HEK293T (cell line): ENCODE measurements around the gene ATG2A.

ENCODE experiments used
- CTCF ChIA-PET: fragments of 350-600 bp; formaldehyde crosslinking; extraction: SDS; loops from one replicate; lab custom pipeline; 2021; ENCODE audit warnings: antibody characterized with exemption, inconsistent platforms; lab: Yijun Ruan, JAX
- POLR2A ChIA-PET: fragments of 350-600 bp; formaldehyde crosslinking; extraction: SDS; loops from one replicate; lab custom pipeline; 2020; ENCODE audit warnings: antibody characterized with exemption, inconsistent platforms; lab: Yijun Ruan, JAX
- DNase-seq: peaks from one replicate; pipeline ENCODE4 v3.0.0; 2012; ENCODE audit warnings: mixed read lengths; ENCODE audit errors: extremely low spot score
- ARNT ChIP-seq: fragments of 450-650 bp; IDR thresholded peaks from 2 replicates; pipeline ENCODE4 v1.6.1; 2017; ENCODE audit warnings: mild to moderate bottlenecking
- BHLHE40 ChIP-seq: fragments of 450-650 bp; IDR thresholded peaks from 2 replicates; pipeline ENCODE4 v1.6.1; 2016; ENCODE audit warnings: mild to moderate bottlenecking, moderate library complexity, borderline replicate concordance
- CTBP1 ChIP-seq: fragments of 450-650 bp; IDR thresholded peaks from 2 replicates; pipeline ENCODE4 v1.6.1; 2016; ENCODE audit warnings: borderline replicate concordance
- ELF4 ChIP-seq: fragments of 450-650 bp; IDR thresholded peaks from 2 replicates; pipeline ENCODE4 v1.6.1; 2017; ENCODE audit warnings: antibody characterized with exemption
- FOXA1 ChIP-seq: fragments of 450-650 bp; IDR thresholded peaks from 2 replicates; pipeline ENCODE4 v1.6.1; 2016; ENCODE audit warnings: mild to moderate bottlenecking
- FOXK2 ChIP-seq: fragments of 450-650 bp; IDR thresholded peaks from 2 replicates; pipeline ENCODE4 v1.6.1; 2016; ENCODE audit warnings: mild to moderate bottlenecking
- FOXM1 ChIP-seq: fragments of 450-650 bp; IDR thresholded peaks from 2 replicates; pipeline ENCODE4 v1.6.1; 2017; ENCODE audit warnings: mild to moderate bottlenecking, borderline replicate concordance
- HDGF ChIP-seq: fragments of 450-650 bp; IDR thresholded peaks from 2 replicates; pipeline ENCODE4 v1.6.1; 2017; ENCODE audit warnings: antibody characterized with exemption, borderline replicate concordance
- L3MBTL2 ChIP-seq: fragments of 450-650 bp; conservative IDR thresholded peaks from 2 replicates; pipeline ENCODE4 v1.6.1; 2016; ENCODE audit warnings: mild to moderate bottlenecking
- LEF1 ChIP-seq: fragments of 450-650 bp; IDR thresholded peaks from 2 replicates; pipeline ENCODE4 v1.6.1; 2017; ENCODE audit warnings: mild to moderate bottlenecking, borderline replicate concordance
- NFRKB ChIP-seq: fragments of 450-650 bp; IDR thresholded peaks from 2 replicates; pipeline ENCODE4 v1.6.1; 2016; ENCODE audit warnings: mild to moderate bottlenecking, moderate library complexity
- SP1 ChIP-seq: fragments of 450-650 bp; IDR thresholded peaks from 2 replicates; pipeline ENCODE4 v1.6.1; 2017
- SUZ12 ChIP-seq: fragments of 450-650 bp; IDR thresholded peaks from 2 replicates; pipeline ENCODE4 v1.6.1; 2016; ENCODE audit warnings: mild to moderate bottlenecking
- TARDBP ChIP-seq: fragments of 450-650 bp; IDR thresholded peaks from 2 replicates; pipeline ENCODE4 v1.6.1; 2016
- TF ChIP-seq, protein P1 (sequence below): fragments of 450-650 bp; IDR thresholded peaks from 2 replicates; pipeline ENCODE4 v1.6.1; 2016

ATG2A gene

DNA sequence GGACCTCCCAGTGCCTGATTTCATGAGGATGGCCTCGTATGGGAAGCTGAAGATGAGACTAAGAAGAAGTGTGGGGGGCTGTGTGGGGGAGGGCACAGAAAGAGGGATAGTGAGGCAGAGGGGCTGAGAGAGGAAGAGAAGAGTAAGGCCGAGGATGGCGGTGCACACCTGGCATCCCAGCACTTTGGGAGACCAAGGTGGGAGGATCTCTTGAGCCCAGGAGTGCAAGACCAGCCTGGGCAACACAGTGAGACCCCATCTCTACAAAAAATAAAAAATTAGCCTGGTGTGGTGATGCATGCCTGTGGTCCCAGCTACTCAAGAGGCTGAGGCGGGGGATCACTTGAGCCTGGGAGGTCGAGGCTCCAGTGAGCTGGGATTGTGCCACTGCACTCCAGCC lies 25.1 kb downstream of the ATG2A start:
- CTCF ChIA-PET = interaction anchor here (1.2 kb wide), 1 partner anchor 44 kb away, joined by 5 read pairs; no protein-coding TSS in a partner anchor
- no peak for DNase-seq
- TF ChIP-seq SP1 (no peak), ELF4 (no peak), LEF1 (no peak), FOXA1 (no peak)
- TF ChIP-seq, protein P1, sequence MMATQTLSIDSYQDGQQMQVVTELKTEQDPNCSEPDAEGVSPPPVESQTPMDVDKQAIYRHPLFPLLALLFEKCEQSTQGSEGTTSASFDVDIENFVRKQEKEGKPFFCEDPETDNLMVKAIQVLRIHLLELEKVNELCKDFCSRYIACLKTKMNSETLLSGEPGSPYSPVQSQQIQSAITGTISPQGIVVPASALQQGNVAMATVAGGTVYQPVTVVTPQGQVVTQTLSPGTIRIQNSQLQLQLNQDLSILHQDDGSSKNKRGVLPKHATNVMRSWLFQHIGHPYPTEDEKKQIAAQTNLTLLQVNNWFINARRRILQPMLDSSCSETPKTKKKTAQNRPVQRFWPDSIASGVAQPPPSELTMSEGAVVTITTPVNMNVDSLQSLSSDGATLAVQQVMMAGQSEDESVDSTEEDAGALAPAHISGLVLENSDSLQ = no peak
- POLR2A ChIA-PET = no interaction called here

DNA sequence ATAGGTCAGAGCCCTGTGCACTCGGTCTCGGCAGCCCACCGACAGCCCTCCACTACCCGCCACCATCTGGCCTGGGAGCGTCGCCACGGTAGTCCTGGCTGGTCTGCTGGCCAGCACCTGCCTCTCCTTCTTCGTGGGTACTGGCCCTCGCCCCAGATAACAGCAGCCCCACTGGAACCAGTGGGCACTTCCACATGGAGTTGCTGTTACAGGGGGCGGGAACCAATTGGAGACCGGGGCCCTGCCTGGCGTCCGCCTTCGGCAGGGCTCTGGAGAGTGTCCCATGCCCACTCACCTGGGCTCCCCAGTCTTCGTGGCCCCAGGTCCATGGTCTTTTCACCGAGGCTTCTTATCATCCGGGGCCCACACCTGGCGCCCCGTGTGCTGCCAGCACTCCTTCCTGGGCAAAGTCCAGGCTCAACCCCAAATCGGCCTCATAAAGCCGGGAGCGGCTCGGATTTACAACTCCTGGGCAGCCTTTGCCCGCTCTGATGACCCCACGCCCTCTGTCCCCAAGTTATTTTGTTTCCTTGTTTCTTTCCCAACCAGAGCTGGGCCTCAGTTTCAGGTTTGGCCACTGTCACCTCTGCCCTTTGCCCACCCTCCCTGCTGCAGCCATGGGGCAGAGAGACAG lies 25.7 kb downstream of the ATG2A start:
- ChIA-PET CTCF (interaction anchor here (0.7 to 1.2 kb wide), 3 partner anchors 10 to 43 kb away, joined by 3 to 5 read pairs (median 3); partner anchors contain the start of gene ATG2A), POLR2A (interaction anchor here (1.0 kb wide), 1 partner anchor 14 kb away, joined by 3 read pairs; no protein-coding TSS in a partner anchor)
- no peak for TF ChIP-seq FOXM1
- no peak for TF ChIP-seq ELF4
- TF ChIP-seq ARNT = no peak
- TF ChIP-seq FOXA1 = no peak
- TF ChIP-seq CTBP1 = no peak
- TF ChIP-seq LEF1 = no peak
- no peak for TF ChIP-seq HDGF
- TF ChIP-seq FOXK2 = no peak
- no peak for TF ChIP-seq SUZ12
- no peak for TF ChIP-seq L3MBTL2
- no peak for TF ChIP-seq BHLHE40
- TF ChIP-seq NFRKB = no peak
- TF ChIP-seq TARDBP = no peak
- TF ChIP-seq, protein P1 = no peak
- no peak for TF ChIP-seq SP1
- no peak for DNase-seq

DNA sequence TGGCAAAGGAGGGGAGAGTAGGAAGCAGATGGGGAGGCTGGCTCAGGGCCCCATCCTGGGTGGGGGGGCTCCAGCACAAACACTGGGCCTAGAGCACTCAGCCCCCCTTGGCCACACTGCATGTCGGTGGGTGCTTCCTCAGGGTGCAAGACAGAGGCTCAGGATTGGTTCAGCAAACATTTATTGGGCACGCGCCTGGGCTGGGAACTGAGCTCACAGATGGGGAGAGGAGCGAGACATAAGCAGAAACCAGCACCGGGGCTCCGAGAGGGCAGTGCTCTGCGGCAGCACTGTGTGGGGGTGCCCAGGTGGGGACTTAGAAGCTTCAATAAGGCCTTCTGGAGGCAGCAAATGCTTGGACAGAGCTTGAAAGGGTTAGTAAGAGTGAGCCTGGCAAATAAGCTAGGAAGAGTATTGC lies 26.5 kb downstream of the ATG2A start:
- no peak for DNase-seq
- TF ChIP-seq FOXM1 = no peak
- TF ChIP-seq NFRKB = no peak
- ChIA-PET POLR2A (interaction anchor here (1.0 kb wide), 1 partner anchor 13 kb away, joined by 3 read pairs; no protein-coding TSS in a partner anchor), CTCF (interaction anchor here (0.7 to 2.0 kb wide), 4 partner anchors 9 to 220 kb away, joined by 3 to 10 read pairs (median 3); partner anchors contain the start of gene ATG2A)

DNA sequence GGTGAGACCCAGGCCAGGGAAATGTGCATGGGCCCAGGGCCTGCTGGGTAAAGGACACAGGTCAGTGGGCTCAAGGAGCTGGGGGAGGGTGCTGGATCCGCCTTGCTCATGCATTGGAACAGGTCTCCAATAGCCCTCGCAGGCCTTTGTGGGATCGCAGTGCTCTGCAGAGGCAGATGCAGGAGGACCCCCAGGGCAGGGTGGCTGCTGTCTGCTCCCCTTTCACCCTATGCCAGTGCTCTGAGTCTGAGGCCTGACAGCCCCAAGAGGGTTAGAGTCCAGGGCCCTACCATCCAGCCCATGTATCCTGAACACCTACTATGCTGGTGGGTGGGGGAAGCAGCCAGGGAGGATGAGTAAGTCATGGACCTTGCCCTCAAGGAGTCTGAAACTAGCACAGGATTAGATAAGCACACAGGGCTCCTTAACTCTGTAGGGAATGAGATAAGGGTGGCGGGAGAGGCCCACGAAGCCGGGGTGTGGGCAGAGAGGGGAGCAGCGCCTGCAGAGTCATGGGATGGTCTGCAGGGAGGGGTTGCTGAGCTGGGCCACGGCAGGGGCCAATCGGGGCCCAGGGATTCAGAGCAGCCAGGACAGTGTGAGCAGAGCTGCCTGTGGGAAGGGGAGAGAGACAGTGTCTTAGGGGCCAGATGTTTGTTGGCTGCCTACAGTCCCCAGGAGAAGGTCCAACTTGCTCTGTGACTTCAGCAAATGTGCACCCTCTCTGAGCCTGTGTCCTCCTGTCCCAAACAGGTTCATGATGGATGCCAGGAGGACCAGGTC lies 28.1 kb downstream of the ATG2A start:
- CTCF ChIA-PET = interaction anchor here (0.7 to 2.0 kb wide), 2 partner anchors 29 to 41 kb away, joined by 3 to 10 read pairs; no protein-coding TSS in a partner anchor
- DNase-seq = no peak
- POLR2A ChIA-PET = interaction anchor here (0.9 to 1.3 kb wide), 4 partner anchors 14 to 233 kb away, joined by 3 to 5 read pairs (median 4); partner anchors contain the start of genes FAU and MRPL49
- no peak for TF ChIP-seq FOXM1
- TF ChIP-seq ELF4 = no peak
- TF ChIP-seq BHLHE40 = no peak
- TF ChIP-seq FOXK2 = no peak
- no peak for TF ChIP-seq L3MBTL2
- TF ChIP-seq SP1 = no peak
- TF ChIP-seq FOXA1 = no peak
- no peak for TF ChIP-seq CTBP1
- TF ChIP-seq, protein P1 = no peak

DNA sequence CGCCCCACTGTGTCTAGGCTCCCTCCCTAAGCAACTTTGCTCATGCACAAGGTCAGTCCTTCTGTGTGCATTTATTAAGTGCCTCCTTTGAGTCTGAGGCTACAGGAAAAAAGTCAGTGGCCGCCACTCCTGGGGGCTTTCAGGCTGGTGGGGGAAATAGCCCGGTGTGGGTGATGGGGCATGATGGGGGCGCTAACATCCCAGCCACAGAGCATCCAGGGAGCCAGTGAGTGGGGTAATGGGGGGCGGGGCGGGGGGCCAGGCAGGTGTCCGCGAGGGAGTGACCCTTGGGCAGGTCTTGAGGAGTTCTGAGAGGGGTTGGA lies 28.6 kb downstream of the ATG2A start:
- POLR2A ChIA-PET = interaction anchor here (0.6 to 1.8 kb wide), 11 partner anchors 11 to 233 kb away, joined by 3 to 13 read pairs (median 3); partner anchors contain the start of genes FAU, MRPL49 and PPP2R5B
- CTCF ChIA-PET = interaction anchor here (0.5 to 1.5 kb wide), 18 partner anchors 8 to 229 kb away, joined by 3 to 10 read pairs (median 4); partner anchors contain the start of genes CDC42BPG, EHD1, SAC3D1 and ZNHIT2
- no peak for TF ChIP-seq SP1

DNA sequence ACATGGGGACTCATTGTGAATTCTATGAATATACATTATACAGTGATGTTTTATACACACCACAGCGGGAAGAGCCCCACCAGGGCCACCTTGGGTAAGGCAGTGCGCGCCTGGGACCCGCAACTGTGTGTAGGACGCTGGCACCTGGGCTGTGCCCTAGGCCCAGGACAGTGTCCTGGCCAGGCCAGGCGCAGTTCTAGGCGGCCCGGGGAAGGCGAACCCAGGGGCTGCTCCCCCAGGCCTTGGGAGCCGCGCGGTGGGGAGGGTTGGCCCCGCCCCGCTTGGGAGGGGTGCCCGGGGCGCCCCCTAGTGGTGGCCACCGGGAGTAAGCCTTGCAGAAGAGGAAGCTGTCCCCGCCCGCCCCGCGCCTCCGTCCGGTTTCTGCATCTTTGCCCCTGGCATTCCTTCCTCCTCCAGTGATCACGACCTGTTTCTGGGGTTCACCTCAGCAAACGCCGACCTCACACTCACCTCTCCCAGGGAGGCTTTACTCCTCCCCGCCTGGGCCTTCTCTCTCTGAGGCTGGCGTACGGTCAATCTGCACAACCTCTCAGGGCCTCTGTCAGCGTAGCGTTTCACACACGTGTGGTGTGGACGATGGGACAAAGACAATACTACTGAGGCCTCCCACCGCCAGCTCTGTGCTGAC lies 29.1 kb downstream of the ATG2A start:
- DNase-seq = peak; percentile 90
- POLR2A ChIA-PET = interaction anchor here (0.6 to 1.8 kb wide), 9 partner anchors 10 to 234 kb away, joined by 3 to 13 read pairs (median 3); partner anchors contain the start of genes FAU, MRPL49 and PPP2R5B

More for the DNA sequence above, 28.6 kb downstream of the ATG2A start:
- no peak for DNase-seq

More for the DNA sequence above, 29.1 kb downstream of the ATG2A start:
- TF ChIP-seq NFRKB (no peak), FOXM1 (peak; percentile 91), HDGF (no peak)
- CTCF ChIA-PET = interaction anchor here (0.5 to 1.5 kb wide), 19 partner anchors 8 to 229 kb away, joined by 3 to 10 read pairs (median 3); partner anchors contain the start of genes CDC42BPG, EHD1, SAC3D1 and ZNHIT2
